HEK293T (cell line): Measurements from ENCODE around the gene ESAM.

Experiments used
- CTCF ChIA-PET: fragments of 350-600 bp; formaldehyde crosslinking; extraction: SDS; loops from one replicate; lab custom pipeline; 2021; ENCODE audit warnings: antibody characterized with exemption, inconsistent platforms; lab: Yijun Ruan, JAX
- POLR2A ChIA-PET: fragments of 350-600 bp; formaldehyde crosslinking; extraction: SDS; loops from one replicate; lab custom pipeline; 2020; ENCODE audit warnings: antibody characterized with exemption, inconsistent platforms; lab: Yijun Ruan, JAX
- DNase-seq: peaks from one replicate; pipeline ENCODE4 v3.0.0; 2012; ENCODE audit warnings: mixed read lengths; ENCODE audit errors: extremely low spot score
- ARNT ChIP-seq: fragments of 450-650 bp; IDR thresholded peaks from 2 replicates; pipeline ENCODE4 v1.6.1; 2017; ENCODE audit warnings: mild to moderate bottlenecking
- BHLHE40 ChIP-seq: fragments of 450-650 bp; IDR thresholded peaks from 2 replicates; pipeline ENCODE4 v1.6.1; 2016; ENCODE audit warnings: mild to moderate bottlenecking, moderate library complexity, borderline replicate concordance
- CTBP1 ChIP-seq: fragments of 450-650 bp; IDR thresholded peaks from 2 replicates; pipeline ENCODE4 v1.6.1; 2016; ENCODE audit warnings: borderline replicate concordance
- ELF4 ChIP-seq: fragments of 450-650 bp; IDR thresholded peaks from 2 replicates; pipeline ENCODE4 v1.6.1; 2017; ENCODE audit warnings: antibody characterized with exemption
- FOXA1 ChIP-seq: fragments of 450-650 bp; IDR thresholded peaks from 2 replicates; pipeline ENCODE4 v1.6.1; 2016; ENCODE audit warnings: mild to moderate bottlenecking
- FOXK2 ChIP-seq: fragments of 450-650 bp; IDR thresholded peaks from 2 replicates; pipeline ENCODE4 v1.6.1; 2016; ENCODE audit warnings: mild to moderate bottlenecking
- FOXM1 ChIP-seq: fragments of 450-650 bp; IDR thresholded peaks from 2 replicates; pipeline ENCODE4 v1.6.1; 2017; ENCODE audit warnings: mild to moderate bottlenecking, borderline replicate concordance
- HDGF ChIP-seq: fragments of 450-650 bp; IDR thresholded peaks from 2 replicates; pipeline ENCODE4 v1.6.1; 2017; ENCODE audit warnings: antibody characterized with exemption, borderline replicate concordance
- L3MBTL2 ChIP-seq: fragments of 450-650 bp; conservative IDR thresholded peaks from 2 replicates; pipeline ENCODE4 v1.6.1; 2016; ENCODE audit warnings: mild to moderate bottlenecking
- LEF1 ChIP-seq: fragments of 450-650 bp; IDR thresholded peaks from 2 replicates; pipeline ENCODE4 v1.6.1; 2017; ENCODE audit warnings: mild to moderate bottlenecking, borderline replicate concordance
- NFRKB ChIP-seq: fragments of 450-650 bp; IDR thresholded peaks from 2 replicates; pipeline ENCODE4 v1.6.1; 2016; ENCODE audit warnings: mild to moderate bottlenecking, moderate library complexity
- PKNOX1 ChIP-seq: fragments of 450-650 bp; IDR thresholded peaks from 2 replicates; pipeline ENCODE4 v1.6.1; 2016
- SP1 ChIP-seq: fragments of 450-650 bp; IDR thresholded peaks from 2 replicates; pipeline ENCODE4 v1.6.1; 2017
- SUZ12 ChIP-seq: fragments of 450-650 bp; IDR thresholded peaks from 2 replicates; pipeline ENCODE4 v1.6.1; 2016; ENCODE audit warnings: mild to moderate bottlenecking
- TARDBP ChIP-seq: fragments of 450-650 bp; IDR thresholded peaks from 2 replicates; pipeline ENCODE4 v1.6.1; 2016
- ZNF384 ChIP-seq: fragments of 450-650 bp; IDR thresholded peaks from 2 replicates; pipeline ENCODE4 v1.6.1; 2016

The ESAM gene

DNA sequence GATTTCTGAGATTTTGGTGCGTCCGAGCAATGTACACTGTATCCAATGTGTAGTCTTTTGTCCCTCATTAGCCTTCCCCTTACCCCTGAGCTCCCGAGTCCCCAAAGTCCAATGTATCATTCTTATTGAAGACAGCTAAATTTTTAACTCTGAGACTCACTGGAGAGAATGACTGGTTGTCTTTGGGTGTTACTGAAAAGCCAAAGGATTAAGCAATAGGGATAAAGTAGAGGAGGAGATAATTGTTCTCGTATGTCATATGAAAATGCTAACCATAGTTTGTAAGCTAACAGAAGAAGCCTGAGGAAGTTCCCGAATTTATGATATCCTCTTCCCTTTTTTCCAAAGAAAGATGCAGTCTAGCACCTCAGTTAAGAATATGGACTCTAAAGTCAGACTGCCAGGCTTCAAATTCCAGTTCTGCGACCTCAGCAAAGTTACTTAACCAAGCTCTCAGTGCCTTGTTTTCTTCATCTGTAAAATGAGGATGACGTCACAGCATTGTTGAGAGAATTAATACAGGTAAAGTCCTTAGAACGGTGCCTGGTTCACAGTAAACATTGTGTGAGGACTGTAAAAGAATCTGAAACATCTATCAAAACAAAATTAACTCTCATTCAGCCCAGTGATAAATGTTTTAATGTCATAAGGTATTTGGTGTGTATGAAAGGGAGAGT lies 39.7 kb upstream of the ESAM start:
- ChIA-PET POLR2A (interaction anchor here (0.9 to 3.5 kb wide), 5 partner anchors 11 to 151 kb away, joined by 3 to 19 read pairs (median 4); partner anchors contain the start of genes SIAE and SPA17), CTCF (interaction anchor here (0.7 to 1.4 kb wide), 3 partner anchors 11 to 44 kb away, joined by 3 to 5 read pairs (median 4); no protein-coding TSS in a partner anchor)
- TF ChIP-seq FOXA1 (no peak), CTBP1 (no peak), ZNF384 (no peak), FOXM1 (no peak), ELF4 (no peak), SUZ12 (no peak), NFRKB (no peak), HDGF (no peak), FOXK2 (no peak), TARDBP (no peak), ARNT (no peak)
- no peak for DNase-seq

DNA sequence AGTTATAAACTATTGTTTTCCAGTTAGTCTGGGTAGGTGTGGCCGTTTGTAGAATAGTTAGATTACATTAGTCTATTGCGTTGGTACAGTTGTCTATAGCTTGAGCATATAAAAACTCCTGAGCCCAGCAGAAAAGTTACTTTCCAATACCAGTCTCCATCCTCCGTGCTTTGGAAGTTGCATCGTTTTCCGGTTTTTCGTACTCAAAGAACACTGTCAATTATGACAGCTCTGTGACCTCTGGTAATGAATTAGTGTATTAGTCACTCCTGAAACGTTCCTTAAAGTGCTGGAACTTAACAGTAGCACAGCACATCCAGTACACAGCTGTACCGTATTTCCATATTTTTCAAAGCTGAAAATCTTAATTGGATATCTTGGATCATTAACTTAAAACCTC lies 38.9 kb upstream of the ESAM start:
- ChIA-PET CTCF (interaction anchor here (0.6 to 1.4 kb wide), 3 partner anchors 36 to 473 kb away, joined by 3 to 5 read pairs (median 4); no protein-coding TSS in a partner anchor), POLR2A (interaction anchor here (0.9 to 3.5 kb wide), 8 partner anchors 12 to 152 kb away, joined by 3 to 19 read pairs (median 4); partner anchors contain the start of genes SIAE and SPA17)
- no peak for DNase-seq
- TF ChIP-seq SP1 (no peak), ARNT (no peak), BHLHE40 (no peak), FOXK2 (no peak)

DNA sequence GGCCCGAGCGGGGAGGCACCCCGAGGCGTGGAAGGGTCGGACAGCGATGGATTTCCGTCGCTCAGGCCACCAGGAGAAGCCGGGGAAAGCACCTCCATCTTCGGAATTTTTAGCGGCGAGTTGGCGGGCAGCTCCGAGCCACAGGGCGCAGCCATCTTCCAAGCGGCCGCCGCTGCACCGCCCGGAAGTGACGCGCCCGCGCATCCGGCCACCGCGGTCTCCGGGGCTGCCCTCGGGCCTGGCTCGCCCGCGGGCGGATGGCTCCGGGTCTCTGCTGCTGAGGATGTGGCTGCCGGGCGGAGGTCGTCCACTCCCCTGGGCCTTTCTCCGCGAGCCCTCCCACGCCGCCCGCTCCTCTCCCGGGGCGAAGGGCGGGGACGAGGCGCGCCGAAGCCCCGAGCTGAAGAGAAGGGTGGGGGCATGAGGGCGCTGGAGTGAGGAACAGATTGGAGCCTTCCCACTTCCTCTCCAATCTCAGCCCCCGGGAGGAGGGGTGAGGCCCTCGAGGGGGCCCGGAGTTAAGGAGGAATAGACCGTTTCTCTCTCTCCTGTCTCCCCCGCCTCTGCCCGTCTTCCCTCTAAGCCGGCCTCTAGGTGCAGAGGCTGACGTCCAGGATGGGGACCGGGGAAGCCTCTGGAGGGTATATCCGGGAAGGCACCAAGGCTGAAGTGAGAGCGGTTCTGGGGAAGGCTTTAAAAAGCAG lies 38.3 kb upstream of the ESAM start, which contains the start of gene MSANTD2:
MSANTD2 (minus strand) TSS at position 181 of the 704 bp plus-strand sequence; CDS start at position 155, 26 bp downstream.
- ChIA-PET POLR2A (interaction anchor here (1.0 to 3.5 kb wide), 8 partner anchors 9 to 153 kb away, joined by 3 to 19 read pairs (median 4); no protein-coding TSS in a partner anchor), CTCF (interaction anchor here (0.6 to 1.4 kb wide), 2 partner anchors 36 to 473 kb away, joined by 3 to 5 read pairs; no protein-coding TSS in a partner anchor)
- peak; percentile 89 for DNase-seq
- TF ChIP-seq TARDBP = no peak
- TF ChIP-seq BHLHE40 = no peak
- peak; percentile 25; the same call in 1 of the 2 replicates for TF ChIP-seq L3MBTL2
- no peak for TF ChIP-seq NFRKB
- TF ChIP-seq FOXM1 = peak; percentile 4; the same call in 1 of the 2 replicates
- peak; percentile 28; the same call in 1 of the 2 replicates for TF ChIP-seq ELF4

DNA sequence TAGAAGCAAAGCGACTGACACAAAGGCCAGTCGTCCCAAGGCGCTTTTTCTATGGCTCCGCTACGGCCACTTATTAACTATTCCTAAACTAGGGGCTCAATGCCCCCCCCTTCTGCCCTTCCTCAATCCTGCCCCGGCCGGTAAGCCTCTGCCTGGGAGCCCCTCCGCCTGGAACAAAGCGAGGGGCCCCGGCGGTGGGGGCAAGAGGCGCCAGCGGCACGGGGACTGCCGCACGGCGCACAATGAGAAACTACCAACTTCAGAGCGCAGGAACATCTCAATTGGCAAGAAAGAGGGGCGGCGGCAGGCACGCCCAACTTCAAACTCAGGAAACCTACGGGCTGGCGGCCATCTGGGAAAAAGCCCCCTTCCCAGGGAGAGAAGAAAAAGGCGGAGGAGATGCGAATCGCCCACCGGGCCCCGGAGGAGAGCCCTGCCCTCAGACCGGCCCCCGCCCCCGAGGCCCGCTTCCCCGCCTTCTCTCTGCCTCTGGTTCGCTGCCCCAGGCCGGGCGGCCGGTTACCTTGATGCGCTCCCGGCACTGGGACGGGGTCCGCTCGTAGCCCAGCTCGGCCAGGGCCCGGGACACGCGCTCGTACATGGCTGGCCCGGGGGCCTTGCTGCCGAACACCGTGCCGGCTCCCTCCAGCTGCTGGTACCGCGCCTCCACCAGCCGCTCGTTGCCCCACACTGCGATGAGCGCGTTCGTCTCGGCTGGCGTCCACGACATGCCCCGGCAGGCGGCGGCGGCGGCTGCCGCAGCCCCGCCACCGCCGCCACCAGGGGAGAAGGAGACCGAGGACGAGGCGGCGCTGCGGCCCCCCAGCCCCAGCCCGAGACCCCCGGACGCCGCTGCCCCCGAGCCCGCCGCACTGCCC lies 37.5 kb upstream of the ESAM start:
- CTCF ChIA-PET = interaction anchor here (0.7 kb wide), 1 partner anchor 37 kb away, joined by 3 read pairs; no protein-coding TSS in a partner anchor
- DNase-seq = peak; percentile 57
- TF ChIP-seq TARDBP = no peak
- TF ChIP-seq FOXK2 = no peak
- TF ChIP-seq BHLHE40 = no peak
- TF ChIP-seq ELF4 = no peak
- TF ChIP-seq ZNF384 = no peak
- TF ChIP-seq ARNT = no peak
- no peak for TF ChIP-seq NFRKB
- no peak for TF ChIP-seq FOXA1
- no peak for TF ChIP-seq HDGF
- TF ChIP-seq SP1 = no peak
- TF ChIP-seq FOXM1 = no peak
- no peak for TF ChIP-seq LEF1
- no peak for TF ChIP-seq PKNOX1
- TF ChIP-seq CTBP1 = no peak
- no peak for TF ChIP-seq L3MBTL2
- no peak for TF ChIP-seq SUZ12
- POLR2A ChIA-PET = interaction anchor here (0.7 to 3.5 kb wide), 9 partner anchors 8 to 127 kb away, joined by 3 to 19 read pairs (median 5); no protein-coding TSS in a partner anchor

DNA sequence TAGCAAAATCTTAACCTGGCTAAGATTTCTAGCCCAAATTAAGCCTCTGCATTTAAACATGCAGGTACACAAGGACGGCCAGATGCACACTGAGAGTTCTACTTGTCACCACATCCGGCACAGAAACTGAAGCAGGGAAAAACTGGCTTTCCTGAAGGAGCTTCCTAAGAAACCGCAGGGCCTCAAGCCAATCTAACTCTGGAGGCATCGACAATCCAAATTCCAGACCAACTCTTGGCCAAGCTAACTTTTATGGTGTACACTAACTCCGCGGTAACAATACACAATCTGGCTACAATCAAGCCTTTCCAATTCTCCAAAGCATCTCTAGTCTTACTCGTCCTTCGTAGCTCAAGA lies 36.9 kb upstream of the ESAM start:
- ChIA-PET CTCF (interaction anchor here (0.7 to 1.1 kb wide), 3 partner anchors 15 to 38 kb away, joined by 3 to 4 read pairs (median 4); no protein-coding TSS in a partner anchor), POLR2A (interaction anchor here (1.2 to 1.4 kb wide), 2 partner anchors 32 to 38 kb away, joined by 4 to 5 read pairs; no protein-coding TSS in a partner anchor)
- no peak for TF ChIP-seq PKNOX1
- TF ChIP-seq ZNF384 = no peak
- no peak for TF ChIP-seq ELF4
- no peak for TF ChIP-seq TARDBP
- TF ChIP-seq L3MBTL2 = no peak
- no peak for TF ChIP-seq FOXM1
- no peak for TF ChIP-seq FOXA1
- TF ChIP-seq FOXK2 = no peak
- TF ChIP-seq CTBP1 = no peak
- no peak for TF ChIP-seq ARNT
- no peak for TF ChIP-seq BHLHE40
- TF ChIP-seq NFRKB = no peak
- no peak for TF ChIP-seq LEF1
- peak; percentile 15 for DNase-seq
